Measurements from ENCODE around the gene CUL4A.

DNA sequence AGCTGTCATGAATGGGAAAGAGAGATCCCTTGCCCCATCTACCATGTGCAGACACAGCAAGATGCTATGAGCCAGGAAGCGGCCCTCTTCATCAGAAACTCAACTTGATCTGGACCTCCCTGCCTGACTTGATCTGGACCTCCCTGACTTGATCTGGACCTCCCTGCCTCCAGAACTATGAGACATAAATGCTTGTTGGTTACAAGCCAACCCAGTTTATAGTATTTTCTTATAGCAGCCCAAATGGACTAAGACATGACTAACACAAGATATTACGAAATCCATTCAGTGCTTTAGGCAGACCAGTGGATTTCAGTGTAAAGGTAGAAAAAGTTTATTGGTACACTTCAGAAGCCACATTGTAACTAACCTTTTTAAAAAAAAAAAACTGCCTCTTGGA is 16.5 kb upstream of the CUL4A start:
- TF ChIP-seq ZNF274 (IDR thresholded peaks at IDR 0.05; ENCODE audit: low read depth, low read length) (no peak), SUZ12 (IDR thresholded peaks at IDR 0.05; ENCODE audit: extremely low read depth, insufficient read depth, insufficient read length) (no peak), YY1 (IDR thresholded peaks at IDR 0.05; ENCODE audit: insufficient read depth, insufficient read length) (no peak)

Data from NT2/D1 (cell line).